ENCODE measurements around the gene PPM1L.

DNA sequence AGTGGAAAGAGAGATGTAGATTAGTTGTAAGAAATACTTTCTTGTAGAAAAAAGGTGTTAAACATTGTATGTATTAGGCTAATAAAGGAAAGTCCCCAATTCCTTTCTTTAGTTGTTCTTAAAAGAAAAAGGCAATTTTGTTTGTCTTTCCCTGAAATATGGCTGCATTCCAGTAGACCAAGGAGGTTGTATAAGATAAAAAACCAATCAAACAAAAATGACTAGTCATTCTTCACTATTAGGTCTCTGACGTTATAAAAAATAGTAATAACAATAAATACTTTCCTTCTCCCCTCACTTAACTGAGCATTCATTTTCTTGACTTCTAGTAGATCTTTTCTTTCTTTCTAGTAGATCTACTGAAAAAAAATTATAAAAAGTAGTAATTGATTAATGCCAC lies 8.6 kb upstream of the PPM1L start:
- TF ChIP-seq CTCF (IDR thresholded peaks at IDR 0.05) (no peak), POLR2A (IDR thresholded peaks at IDR 0.05) (no peak)
